Glutamatergic neuron (in vitro differentiated cells): ENCODE results near the gene EPB41. TPM values are rescaled to one million over a fixed set of nuclear protein-coding genes. Genes with fewer than 3 reads are reported as not detected.

Source experiments
- DNase-seq: peaks from one replicate; pipeline ENCODE4 v3.0.0; 2022
- H3K27ac Mint-ChIP-seq: one replicate; pipeline ENCODE4 v1.8.0; 2020; ENCODE audit warnings: mild to moderate bottlenecking, mixed read lengths, inconsistent platforms; ENCODE audit not compliant: unreplicated experiment
- H3K27me3 Mint-ChIP-seq: one replicate; pipeline ENCODE4 v1.8.0; 2020; ENCODE audit warnings: mild to moderate bottlenecking, moderate library complexity, mixed read lengths, inconsistent platforms; ENCODE audit not compliant: unreplicated experiment
- H3K36me3 Mint-ChIP-seq: one replicate; pipeline ENCODE4 v1.8.0; 2020; ENCODE audit warnings: mild to moderate bottlenecking, mixed read lengths, inconsistent platforms; ENCODE audit not compliant: unreplicated experiment
- H3K4me1 Mint-ChIP-seq: one replicate; pipeline ENCODE4 v1.8.0; 2020; ENCODE audit warnings: mild to moderate bottlenecking, low read depth, mixed read lengths, inconsistent platforms; ENCODE audit not compliant: unreplicated experiment
- H3K4me3 Mint-ChIP-seq: one replicate; pipeline ENCODE4 v1.8.0; 2020; ENCODE audit warnings: mild to moderate bottlenecking, mixed read lengths, inconsistent platforms; ENCODE audit not compliant: unreplicated experiment
- H3K9me3 Mint-ChIP-seq: one replicate; pipeline ENCODE4 v1.8.0; 2020; ENCODE audit warnings: mild to moderate bottlenecking, moderate library complexity, mixed read lengths, inconsistent platforms; ENCODE audit not compliant: unreplicated experiment
- CTCF ChIP-seq: fragments of 200-600 bp; sonication (generic); IDR thresholded peaks from one replicate; pipeline ENCODE4 v1.5.0; 2021; ENCODE audit not compliant: partially characterized antibody, unreplicated experiment
- total RNA-seq: library from RNA; stranded (reverse); fragmentation: NEBNext Ultra II Directional; extraction: Animal tissue kit (Norgen Biotek cat#: 25700); gene quantifications from one replicate; pipeline ENCODE4 v1.2.1, GENCODE V29; 2021; ENCODE audit not compliant: unreplicated experiment

Gene EPB41
- total RNA-seq, 1 donor from 2014 or later = 213 TPM

DNA sequence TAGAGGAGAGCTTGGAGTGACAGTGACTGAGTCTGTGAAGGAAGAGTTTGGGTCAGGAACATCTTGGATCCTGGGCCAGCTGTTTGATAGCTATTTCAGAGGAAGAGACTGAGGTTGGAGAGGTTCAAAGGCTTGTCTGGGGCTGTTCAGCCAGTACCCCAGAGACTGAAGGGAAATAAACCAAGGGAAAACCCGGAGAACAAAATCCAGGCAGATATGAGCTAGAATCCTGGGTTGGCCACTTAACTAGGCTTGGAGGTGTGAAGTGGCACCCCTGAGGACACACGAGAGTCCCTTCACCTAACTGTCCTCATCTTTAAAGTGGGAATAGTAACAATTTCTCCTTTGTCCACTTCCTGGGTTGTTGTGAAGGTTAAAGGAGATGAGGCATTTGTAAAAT lies 23.1 kb upstream of the EPB41 start:
- no peaks in the 10 kb centered on the region for H3K9me3 Mint-ChIP-seq
- peaks cover 3% of the 10 kb centered on the region for H3K4me1 Mint-ChIP-seq
- H3K36me3 Mint-ChIP-seq = no peaks in the 10 kb centered on the region
- H3K27ac Mint-ChIP-seq = no peak overlapping the region
- H3K27me3 Mint-ChIP-seq = peaks cover 3% of the 10 kb centered on the region
- no peak for TF ChIP-seq CTCF
- H3K4me3 Mint-ChIP-seq = no peak overlapping the region
- no peak for DNase-seq

DNA sequence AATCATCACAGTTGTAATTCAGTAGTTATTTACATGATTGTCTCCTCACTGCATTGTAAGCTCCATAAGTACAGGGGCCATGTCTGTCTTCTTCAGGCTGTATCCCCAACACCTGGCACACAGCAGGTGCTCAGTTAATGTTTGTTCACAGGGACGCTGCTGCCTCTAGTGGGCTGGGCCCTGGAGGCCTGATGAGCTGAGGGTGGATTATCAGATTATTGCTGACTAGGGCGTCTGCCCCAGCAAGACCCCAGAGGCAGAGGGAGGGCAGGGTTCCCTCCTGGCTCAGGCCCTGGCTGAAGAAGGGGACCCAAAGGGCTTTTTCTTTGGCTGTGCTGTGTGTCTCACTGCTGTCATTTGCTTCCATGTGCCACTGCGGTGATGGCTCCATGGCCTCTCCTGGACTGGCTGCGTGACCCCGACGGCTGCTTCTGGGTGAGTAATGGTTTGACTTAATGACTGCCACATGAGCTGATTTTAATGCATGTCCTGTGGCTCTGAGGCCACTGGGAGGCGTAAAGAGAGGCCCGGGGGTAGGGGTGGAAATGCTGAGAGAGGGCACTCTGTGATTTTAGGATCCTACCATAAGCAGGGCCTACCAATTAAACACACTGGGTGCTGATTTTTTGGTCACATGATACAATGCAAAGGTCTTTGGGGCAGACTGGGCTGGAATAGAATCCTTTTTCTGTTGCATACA lies 20.8 kb upstream of the EPB41 start:
- no peaks in the 10 kb centered on the region for H3K36me3 Mint-ChIP-seq
- no peak overlapping the region for H3K4me3 Mint-ChIP-seq
- peaks cover 3% of the 10 kb centered on the region for H3K27me3 Mint-ChIP-seq
- no peak overlapping the region for H3K27ac Mint-ChIP-seq
- peak; percentile 30 for TF ChIP-seq CTCF
- H3K9me3 Mint-ChIP-seq = peaks cover 5% of the 10 kb centered on the region
- peaks cover under 1% of the 10 kb centered on the region for H3K4me1 Mint-ChIP-seq
- DNase-seq = peak; percentile 64

DNA sequence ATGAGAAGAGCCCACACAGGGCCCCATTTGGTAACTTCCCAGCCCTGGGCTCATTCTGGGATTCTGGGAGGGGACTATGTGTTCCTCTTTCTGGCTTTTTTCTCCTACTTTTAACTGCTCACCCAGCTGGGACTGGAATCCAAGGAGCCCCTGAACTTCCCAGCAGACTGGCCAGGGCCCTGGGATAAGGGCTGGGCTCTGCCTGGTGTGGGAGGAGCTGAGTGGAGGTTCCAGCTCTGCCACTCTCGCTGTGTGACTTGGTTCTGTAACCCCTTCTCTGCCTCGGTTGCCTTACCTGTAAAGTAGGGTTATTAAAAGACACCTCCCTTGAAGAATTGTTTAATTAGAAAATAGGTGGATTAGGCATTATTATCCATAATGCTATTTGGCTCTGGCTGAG lies 19.6 kb upstream of the EPB41 start:
- TF ChIP-seq CTCF = no peak
- no peak for DNase-seq
- Mint-ChIP-seq H3K4me1 (peaks cover 11% of the 10 kb centered on the region), H3K36me3 (no peaks in the 10 kb centered on the region), H3K27ac (no peak overlapping the region), H3K9me3 (peaks cover 5% of the 10 kb centered on the region), H3K27me3 (peaks cover 3% of the 10 kb centered on the region), H3K4me3 (no peak overlapping the region)

DNA sequence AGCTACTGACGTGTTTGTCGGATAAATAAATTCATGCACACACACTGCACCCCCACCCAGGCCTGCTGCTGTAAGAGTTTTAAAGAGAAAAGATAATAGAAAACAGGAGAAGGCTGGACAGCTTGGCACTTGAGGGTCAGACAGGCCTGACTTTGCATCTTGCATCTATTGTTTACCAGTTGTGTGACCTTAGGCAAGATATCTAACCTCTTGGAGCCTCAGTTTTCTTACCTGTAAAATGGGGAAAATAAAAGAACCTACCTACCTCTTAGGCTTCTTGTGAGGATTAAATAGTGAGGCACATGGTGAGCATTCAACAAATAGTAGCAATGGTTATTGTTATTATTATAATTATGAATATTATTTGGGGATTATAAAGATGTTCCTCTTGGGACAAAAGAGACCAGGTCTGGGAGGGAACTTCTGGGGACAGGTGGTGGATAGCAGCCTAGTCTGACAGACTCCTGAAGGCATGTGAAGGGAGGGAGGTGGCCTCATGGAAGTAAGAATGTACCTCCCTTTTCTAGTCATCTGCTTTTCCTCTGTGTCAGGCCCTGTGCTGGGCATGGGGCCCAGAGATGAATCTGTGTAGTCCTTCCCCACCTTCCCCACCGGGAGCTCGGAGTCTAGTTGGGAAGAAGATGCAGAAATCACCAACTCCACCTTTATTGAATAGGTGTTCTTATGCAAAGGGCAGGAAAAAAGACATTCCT lies 18.3 kb upstream of the EPB41 start:
- Mint-ChIP-seq H3K27ac (no peak overlapping the region), H3K27me3 (peaks cover 3% of the 10 kb centered on the region), H3K4me3 (no peak overlapping the region), H3K4me1 (peaks cover 16% of the 10 kb centered on the region), H3K36me3 (no peaks in the 10 kb centered on the region), H3K9me3 (peaks cover 5% of the 10 kb centered on the region)
- TF ChIP-seq CTCF = no peak
- DNase-seq = no peak

DNA sequence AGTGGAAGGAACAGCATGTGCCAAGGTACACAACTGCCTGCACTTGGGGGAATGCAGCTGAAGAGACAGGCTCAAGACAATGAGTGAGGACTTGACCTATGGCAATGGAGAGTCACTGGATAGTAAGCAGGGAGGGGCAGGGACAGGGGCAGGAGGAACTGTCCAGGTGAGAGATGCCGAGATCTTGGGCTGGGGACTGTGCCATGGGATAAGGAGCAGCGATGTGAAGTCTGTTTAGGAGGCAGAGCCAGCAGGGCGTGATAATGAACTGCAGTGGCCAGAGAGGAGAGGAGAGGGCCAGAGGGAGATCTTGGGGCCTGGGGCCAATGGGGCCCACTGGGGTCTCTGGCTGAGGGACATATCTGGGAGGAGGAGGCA lies 17.8 kb upstream of the EPB41 start:
- peaks cover 5% of the 10 kb centered on the region for H3K9me3 Mint-ChIP-seq
- H3K4me1 Mint-ChIP-seq = peaks cover 16% of the 10 kb centered on the region
- no peak for DNase-seq
- TF ChIP-seq CTCF = no peak
- no peaks in the 10 kb centered on the region for H3K36me3 Mint-ChIP-seq
- H3K27me3 Mint-ChIP-seq = peaks cover 3% of the 10 kb centered on the region
- no peak overlapping the region for H3K4me3 Mint-ChIP-seq
- no peak overlapping the region for H3K27ac Mint-ChIP-seq
